RKO (cell line): ENCODE measurements around the gene TRAK2.
"Not testable (repeated sequence)": the region's sequence is repeated elsewhere in the genome, so short reads cannot be mapped to it uniquely, and the experiment has no call there.

Experiments used
- DNase-seq: peaks from one replicate; pipeline ENCODE4 v3.0.0-alpha.2; 2016; ENCODE audit warnings: low spot score

The TRAK2 gene, protein sequence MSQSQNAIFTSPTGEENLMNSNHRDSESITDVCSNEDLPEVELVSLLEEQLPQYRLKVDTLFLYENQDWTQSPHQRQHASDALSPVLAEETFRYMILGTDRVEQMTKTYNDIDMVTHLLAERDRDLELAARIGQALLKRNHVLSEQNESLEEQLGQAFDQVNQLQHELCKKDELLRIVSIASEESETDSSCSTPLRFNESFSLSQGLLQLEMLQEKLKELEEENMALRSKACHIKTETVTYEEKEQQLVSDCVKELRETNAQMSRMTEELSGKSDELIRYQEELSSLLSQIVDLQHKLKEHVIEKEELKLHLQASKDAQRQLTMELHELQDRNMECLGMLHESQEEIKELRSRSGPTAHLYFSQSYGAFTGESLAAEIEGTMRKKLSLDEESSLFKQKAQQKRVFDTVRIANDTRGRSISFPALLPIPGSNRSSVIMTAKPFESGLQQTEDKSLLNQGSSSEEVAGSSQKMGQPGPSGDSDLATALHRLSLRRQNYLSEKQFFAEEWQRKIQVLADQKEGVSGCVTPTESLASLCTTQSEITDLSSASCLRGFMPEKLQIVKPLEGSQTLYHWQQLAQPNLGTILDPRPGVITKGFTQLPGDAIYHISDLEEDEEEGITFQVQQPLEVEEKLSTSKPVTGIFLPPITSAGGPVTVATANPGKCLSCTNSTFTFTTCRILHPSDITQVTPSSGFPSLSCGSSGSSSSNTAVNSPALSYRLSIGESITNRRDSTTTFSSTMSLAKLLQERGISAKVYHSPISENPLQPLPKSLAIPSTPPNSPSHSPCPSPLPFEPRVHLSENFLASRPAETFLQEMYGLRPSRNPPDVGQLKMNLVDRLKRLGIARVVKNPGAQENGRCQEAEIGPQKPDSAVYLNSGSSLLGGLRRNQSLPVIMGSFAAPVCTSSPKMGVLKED

DNA sequence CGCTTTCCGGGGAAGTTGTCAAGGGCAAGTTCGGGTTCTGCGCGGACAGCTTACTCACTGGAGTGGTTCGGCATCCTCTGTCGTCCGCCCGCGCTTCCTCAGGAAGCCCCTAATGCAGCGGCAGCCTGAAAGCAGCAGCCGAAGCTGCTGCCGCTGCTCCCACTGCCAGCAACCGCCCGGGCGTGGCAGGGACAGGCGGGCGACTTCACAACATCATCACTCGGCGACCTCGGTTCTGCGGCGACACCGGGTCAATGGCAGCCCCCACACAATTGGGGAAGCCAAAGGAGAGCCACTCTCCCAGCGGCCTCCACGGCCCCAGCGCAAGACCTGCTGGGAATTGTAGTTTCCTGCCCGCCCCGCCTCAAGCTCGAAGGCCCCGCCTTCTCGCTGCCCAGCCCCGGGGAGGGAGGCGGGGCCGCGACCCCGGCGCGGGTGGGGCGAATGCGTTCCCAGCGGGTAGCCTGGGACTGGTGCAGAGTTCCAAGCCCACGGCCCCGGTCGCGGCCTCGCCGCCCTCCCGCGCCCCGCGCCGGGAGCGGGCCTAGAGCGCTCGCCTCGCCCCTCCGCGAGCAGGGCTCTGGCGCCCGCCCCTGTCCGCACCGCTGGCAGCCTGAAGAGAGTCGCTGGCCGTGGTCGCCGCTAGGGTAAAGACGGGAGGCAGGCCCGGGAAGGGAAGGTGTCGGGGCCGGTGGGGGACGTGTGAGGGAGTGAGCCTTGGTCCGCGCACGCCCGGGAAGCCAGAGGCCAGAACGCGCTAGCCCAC lies at the start of gene TRAK2, which contains the start of gene STRADB:
Gene TRAK2, minus strand, starts transcription at position 167 of the 766 bp plus-strand sequence. CDS start 30,951 bp downstream, outside the sequence.
Gene STRADB, plus strand, starts transcription at position 449 of the 766 bp plus-strand sequence. CDS start 3,101 bp downstream, outside the sequence.
- DNase-seq = peak; percentile 96

DNA sequence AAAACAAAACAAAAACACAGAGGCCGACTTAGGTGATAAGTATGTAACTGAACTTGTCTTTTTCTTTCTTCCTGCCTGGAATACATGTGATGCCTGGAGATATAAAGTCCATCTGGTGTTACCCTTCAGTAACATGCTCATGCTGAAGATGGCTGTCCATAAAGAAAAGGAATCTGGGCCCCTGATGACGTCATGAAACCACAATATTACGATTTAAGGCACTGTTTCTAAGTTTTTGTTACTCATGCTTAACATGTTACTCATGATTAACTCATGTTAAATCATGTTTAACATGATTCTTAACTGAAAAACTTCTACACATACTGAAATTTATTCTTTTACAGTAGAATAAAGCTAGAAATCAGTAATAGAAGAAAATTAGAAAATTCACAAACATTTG lies 49.3 kb upstream of the TRAK2 start:
- DNase-seq = peak; percentile 71

GRCh38 chr2:201496785-201497184 lies 45.5 kb upstream of the TRAK2 start:
- no peak for DNase-seq

DNA sequence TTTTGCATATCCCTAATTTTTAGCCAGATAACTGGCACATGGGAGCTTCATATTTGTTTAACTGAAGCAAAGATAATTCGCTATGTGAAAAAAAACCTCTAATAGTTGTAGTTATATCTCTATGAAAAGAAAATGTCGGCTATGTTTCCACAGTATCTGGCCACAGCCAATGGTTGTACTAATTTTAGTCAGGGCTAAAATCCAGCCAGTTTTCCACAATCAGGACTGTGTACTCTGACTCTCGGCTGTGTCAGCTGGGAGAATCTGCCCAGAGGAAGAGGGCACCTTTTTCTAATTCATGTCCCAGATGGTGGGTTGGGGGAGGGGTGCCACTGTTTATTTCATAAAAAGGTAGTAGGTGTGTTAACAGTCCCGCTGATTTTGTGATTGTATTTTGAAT lies 39.0 kb upstream of the TRAK2 start:
- no peak for DNase-seq

GRCh38 chr2:201484805-201485204 lies 33.5 kb upstream of the TRAK2 start:
- DNase-seq = no peak

- DNase-seq = not testable (repeated sequence)
Measured at GRCh38 chr2:201483758-201484157, 32.5 kb upstream of the TRAK2 start.

GRCh38 chr2:201483342-201483741 lies 32.1 kb upstream of the TRAK2 start:
- no peak for DNase-seq

DNA sequence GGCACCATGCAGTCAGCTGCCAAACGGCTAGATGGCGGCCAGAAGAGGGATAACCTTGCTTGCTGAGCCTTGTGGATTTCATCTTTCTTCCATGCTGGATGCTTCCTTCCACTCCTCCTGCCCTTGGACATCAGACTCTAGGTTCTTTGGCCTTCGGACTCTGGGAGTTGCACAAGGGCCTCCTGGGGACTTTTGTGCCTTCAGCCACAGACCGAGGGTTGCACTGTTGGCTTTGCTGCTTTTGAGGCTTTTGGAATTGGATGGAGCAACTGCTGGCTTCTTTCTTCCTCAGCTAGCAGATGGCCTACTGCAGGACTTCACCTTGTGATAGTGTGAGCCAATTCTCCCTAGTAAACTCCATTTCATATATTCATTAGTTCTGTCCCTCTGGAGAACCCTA lies 31.3 kb upstream of the TRAK2 start:
- DNase-seq = no peak

GRCh38 chr2:201472411-201472810 lies 21.2 kb upstream of the TRAK2 start:
- DNase-seq = no peak

- no peak for DNase-seq
Measured at GRCh38 chr2:201471732-201472393, 20.6 kb upstream of the TRAK2 start.

DNA sequence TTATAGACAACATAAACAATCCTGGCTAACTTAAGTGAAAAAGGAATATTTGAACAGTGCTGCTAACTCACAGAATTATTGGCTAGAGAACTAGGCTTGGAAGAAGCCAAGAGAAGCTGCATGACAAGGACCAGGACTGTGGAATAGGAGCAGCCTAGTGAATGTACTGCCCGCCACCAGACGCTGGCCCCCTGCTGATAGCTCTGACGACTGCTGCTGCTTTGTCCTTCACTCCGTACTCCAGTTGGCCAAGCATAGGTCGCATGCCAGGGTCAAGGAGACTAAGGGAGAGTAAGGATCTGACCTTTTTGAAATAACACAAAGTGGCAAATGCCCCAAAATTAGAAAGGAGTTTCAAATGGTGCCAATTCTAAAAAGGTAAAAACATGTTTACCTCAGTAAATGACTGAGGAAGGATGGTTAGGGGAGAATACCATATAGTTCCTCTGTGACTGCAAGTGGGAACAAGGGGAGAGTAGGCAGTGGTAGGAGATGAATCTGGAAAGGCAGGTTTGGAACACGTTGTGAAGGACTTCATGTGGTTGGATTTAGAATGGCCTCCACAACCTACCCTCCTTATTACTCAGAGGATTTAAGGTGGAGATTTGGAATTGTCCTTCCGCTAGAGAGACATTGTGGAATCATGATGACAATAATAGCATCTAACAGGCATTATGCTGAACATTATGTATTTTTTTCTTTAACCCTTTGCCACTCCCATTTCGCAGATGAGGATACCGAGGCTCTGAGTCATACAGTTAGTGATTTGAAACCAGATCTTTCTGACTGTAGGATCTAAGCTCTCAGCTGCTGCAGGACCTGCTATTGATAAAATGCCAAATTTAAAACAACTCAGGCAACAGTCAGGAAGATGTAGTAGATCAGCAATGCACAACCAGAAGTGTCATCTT lies 19.8 kb upstream of the TRAK2 start:
- DNase-seq = no peak

GRCh38 chr2:201467666-201468065 lies 16.4 kb upstream of the TRAK2 start:
- DNase-seq = no peak

GRCh38 chr2:201466050-201466675 lies 14.9 kb upstream of the TRAK2 start:
- peak; percentile 27 for DNase-seq

DNA sequence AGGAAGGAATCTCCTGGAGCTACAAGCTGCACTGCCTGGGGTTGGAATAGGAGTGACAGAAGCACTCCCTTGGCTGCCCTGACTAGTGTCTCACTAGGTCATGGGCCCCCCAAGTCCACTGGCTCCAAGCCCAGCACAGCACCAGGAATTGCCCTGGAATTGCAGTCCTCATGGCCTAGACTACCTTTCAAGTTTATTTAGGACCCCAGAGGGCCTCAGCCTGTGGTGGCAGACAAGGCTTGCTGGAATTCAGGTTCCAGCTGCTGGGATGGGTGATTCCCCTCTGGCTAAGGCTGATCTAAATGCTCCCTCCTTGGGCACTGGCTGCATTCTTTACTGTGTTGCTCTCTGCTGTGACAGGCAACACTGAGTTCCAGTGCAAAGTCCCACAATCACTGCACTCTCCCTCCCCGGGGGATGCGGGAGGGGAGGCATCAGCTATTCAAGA lies 14.3 kb upstream of the TRAK2 start:
- no peak for DNase-seq

DNA sequence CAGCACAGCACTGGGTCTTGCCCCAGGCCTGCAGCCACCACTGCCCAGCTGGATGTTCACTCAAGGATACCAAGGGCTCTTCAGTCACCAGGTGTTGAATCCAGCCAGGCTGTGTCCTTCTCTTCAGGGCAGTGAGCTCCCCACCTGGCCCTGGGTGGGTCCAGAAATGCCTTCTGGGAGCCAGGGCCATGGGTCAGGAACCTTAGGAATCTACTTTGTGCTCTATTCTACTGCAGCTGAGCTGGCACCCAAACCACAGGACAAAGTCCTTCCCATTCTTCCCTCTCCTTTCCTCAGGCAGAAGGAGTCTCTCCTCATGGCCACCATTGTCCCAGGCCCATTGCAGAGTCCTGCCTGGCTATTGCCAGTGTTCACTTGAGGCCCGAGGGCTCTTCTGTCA lies 13.3 kb upstream of the TRAK2 start:
- DNase-seq = no peak

GRCh38 chr2:201460532-201460931 lies 9.3 kb upstream of the TRAK2 start:
- DNase-seq = no peak

GRCh38 chr2:201458381-201458780 lies 7.1 kb upstream of the TRAK2 start:
- DNase-seq = no peak

DNA sequence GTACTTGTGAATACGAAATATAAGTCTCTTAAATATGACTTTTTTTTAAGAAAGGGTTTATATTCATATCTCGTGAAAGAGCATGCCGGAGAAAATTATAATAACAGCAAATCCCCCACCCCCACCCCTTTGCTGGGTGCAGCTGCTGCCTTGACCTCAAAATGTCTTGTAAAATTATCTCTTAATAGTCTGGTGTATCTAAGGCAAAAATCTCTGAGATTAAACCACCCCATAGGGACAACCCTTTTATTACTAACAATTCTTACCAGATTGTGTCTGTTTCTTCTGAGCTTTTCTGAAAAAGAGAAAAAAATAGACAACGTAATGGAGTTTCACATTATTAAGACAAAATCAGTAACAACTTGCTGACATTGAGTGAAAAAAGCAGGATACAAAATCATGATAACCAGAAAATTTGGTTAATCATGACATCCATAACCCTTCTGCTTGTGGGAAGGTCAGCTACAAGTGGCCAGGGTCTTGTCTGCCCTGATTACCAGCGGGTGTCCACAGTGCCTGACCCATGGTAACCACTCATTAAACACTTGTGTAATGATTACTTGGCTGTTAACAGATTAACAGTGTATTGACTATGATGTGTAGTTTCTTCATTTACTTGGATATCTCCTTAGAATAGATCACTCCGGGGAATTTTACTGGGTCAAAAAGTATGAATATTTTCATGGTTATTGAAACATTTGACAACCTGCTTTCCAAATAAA lies 1.8 kb upstream of the TRAK2 start:
- DNase-seq = no peak
